Transverse colon (tissue), 3 donors: Measurements from ENCODE around the gene GMPPA.

ENCODE experiments used
- POLR2A ChIP-seq: fragments of 450-650 bp; IDR thresholded peaks from one replicate; pipeline ENCODE4 v1.6.1; 2016; ENCODE audit warnings: antibody characterized with exemption, mild to moderate bottlenecking, moderate library complexity
- TF ChIP-seq, protein P1 (sequence below), 5 experiments: fragments of 200-600 bp in 3 of 5; fragments of 450-650 bp in 2 of 5; sonication (generic) in 3 of 5; IDR thresholded peaks; 1 replicate in 2 of 5; 2 replicates in 3 of 5; pipeline ENCODE4 v1.5.1; 2016 to 2017; ENCODE audit warnings: antibody characterized with exemption in 5 of 5, inconsistent platforms in 3 of 5, mild to moderate bottlenecking in 2 of 5, moderate library complexity in 1 of 5

DNA sequence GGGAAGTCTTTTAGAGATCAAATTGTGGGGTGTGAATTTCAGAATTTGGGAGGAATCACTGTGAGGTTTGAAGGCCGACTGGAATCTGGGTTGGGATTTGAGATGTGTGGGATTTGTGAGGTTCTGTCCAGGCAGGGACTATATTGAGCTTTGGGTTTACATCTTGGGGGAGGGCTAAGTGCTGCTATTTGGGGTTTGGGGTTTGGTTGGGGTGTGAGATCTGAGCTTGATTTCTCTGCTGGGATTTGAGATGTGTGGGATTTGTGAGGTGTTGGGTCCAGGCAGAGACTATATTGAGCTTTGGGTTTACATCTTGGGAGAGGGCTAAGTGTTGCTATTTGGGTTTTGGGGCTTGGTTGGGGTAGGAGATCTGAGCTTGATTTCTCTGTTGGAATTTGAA is 864 bp downstream of the GMPPA start:
- no peak for TF ChIP-seq POLR2A
- TF ChIP-seq, protein P1, sequence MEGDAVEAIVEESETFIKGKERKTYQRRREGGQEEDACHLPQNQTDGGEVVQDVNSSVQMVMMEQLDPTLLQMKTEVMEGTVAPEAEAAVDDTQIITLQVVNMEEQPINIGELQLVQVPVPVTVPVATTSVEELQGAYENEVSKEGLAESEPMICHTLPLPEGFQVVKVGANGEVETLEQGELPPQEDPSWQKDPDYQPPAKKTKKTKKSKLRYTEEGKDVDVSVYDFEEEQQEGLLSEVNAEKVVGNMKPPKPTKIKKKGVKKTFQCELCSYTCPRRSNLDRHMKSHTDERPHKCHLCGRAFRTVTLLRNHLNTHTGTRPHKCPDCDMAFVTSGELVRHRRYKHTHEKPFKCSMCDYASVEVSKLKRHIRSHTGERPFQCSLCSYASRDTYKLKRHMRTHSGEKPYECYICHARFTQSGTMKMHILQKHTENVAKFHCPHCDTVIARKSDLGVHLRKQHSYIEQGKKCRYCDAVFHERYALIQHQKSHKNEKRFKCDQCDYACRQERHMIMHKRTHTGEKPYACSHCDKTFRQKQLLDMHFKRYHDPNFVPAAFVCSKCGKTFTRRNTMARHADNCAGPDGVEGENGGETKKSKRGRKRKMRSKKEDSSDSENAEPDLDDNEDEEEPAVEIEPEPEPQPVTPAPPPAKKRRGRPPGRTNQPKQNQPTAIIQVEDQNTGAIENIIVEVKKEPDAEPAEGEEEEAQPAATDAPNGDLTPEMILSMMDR (IDR thresholded peaks at IDR 0.05), result no peak
